Right cardiac atrium (tissue), 5 donors: ENCODE measurements around the gene MGST3. TPM values are rescaled to one million over a fixed set of nuclear protein-coding genes. Genes with fewer than 3 reads are reported as not detected.

Experiments used
- ATAC-seq, 2 donors: fragments of 200-7000 bp; cut with Tn5 transposase; one replicate each; pipeline versions ENCODE4 v1.8.0 to v1.9.1; 2020; ENCODE audit warnings: moderate library complexity in 2 of 2, mild to moderate bottlenecking in 1 of 2
- DNase-seq, 3 donors: peaks; one replicate each; pipeline ENCODE4 v3.0.0-alpha.2; 2020
- H3K27ac ChIP-seq: one replicate; pipeline ENCODE4 v1.5.1; 2013; ENCODE audit warnings: mild to moderate bottlenecking, low read length, control low read depth, moderate library complexity
- H3K27me3 ChIP-seq: one replicate; pipeline ENCODE4 v1.6.1; 2013; ENCODE audit not compliant: control insufficient read depth, insufficient read depth
- H3K4me1 ChIP-seq: one replicate; pipeline ENCODE4 v1.6.1; 2013; ENCODE audit warnings: low read length; ENCODE audit not compliant: control insufficient read depth, insufficient read depth
- H3K4me3 ChIP-seq: one replicate; pipeline ENCODE4 v1.5.1; 2013; ENCODE audit warnings: low read length, control low read depth
- H3K9me3 ChIP-seq: one replicate; pipeline ENCODE4 v1.6.1; 2013; ENCODE audit warnings: low read length; ENCODE audit not compliant: control insufficient read depth
- WGBS: extraction: QIAGEN DNeasy Blood & Tissue Kit; methylation state at CpG from one replicate; pipeline ENCODE4 v1.1.7; 2013; 5-methylcytosine and 5-hydroxymethylcytosine counted together
- intact Hi-C, 4 donors: fragments of 100-400 bp; cut with DNase I; formaldehyde crosslinking; loops; one replicate each; pipeline versions ENCODE4 v1.11.0 to v1.14.0; 2022 to 2023
- polyA plus RNA-seq: library from polyadenylated mRNA; stranded (reverse); fragments of 200-250 nt; gene quantifications from one replicate; pipeline ENCODE4 v1.2.3, GENCODE V29; 2013
- total RNA-seq, 4 donors: library from RNA; stranded (reverse); fragmentation: NEBNext Ultra II Directional; extraction: Animal tissue kit (Norgen Biotek cat#: 25700); gene quantifications; one replicate each; pipeline ENCODE4 v1.2.1, GENCODE V29; 2021
- donor health status: healthy with polysubstance abuse.
- donor health status: DM: no; HTN: yes; CAD: no.
- donor health status: DM: no; HTN: no; CAD: no.
- donor health status: DM: no; HTN: yes; CAD: no; lungs with severe emphysema.
- donor health status: DM: yes; HTN: yes; CAD: no.

The MGST3 gene
- total and polyA plus RNA-seq, 5 donors = 444 to 805 (median 483) TPM

DNA sequence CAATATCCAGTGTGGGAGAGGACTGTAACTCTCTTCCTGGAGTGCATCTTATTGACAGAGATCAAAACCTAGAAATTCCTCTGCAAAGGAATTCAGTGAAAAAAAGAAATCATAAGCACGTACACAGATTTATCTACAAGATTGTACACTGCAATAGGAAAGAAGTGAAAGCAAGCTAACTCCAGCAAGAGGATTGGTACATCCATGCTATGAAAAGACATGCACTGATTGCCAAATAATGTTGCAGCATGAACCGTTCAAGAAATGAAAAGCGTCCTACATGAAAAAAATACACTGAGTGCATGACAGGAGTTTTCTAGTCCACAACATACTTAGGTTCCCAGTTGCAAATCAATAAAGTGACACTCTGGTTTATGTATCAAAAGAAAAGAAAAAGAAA lies 1.9 kb upstream of the MGST3 start:
- Histone ChIP-seq H3K27ac (no peak overlapping the region), H3K4me3 (no peak overlapping the region), H3K27me3 (no peaks in the 10 kb centered on the region), H3K4me1 (peaks cover 3% of the 10 kb centered on the region), H3K9me3 (no peaks in the 10 kb centered on the region)
- 49% methylated on average over 3 of the region's 3 CpGs for WGBS
- DNase-seq (no peak), ATAC-seq (no peak)
- intact Hi-C loops = no loop called here

GRCh38 chr1:165629848-165630628 lies 996 bp upstream of the MGST3 start:
- no peaks in the 10 kb centered on the region for H3K9me3 ChIP-seq
- ATAC-seq = peak; percentile 1 to 17
- H3K27me3 ChIP-seq = no peaks in the 10 kb centered on the region
- no peak for DNase-seq
- peak overlapping the region; percentile 94 for H3K27ac ChIP-seq
- peaks cover 4% of the 10 kb centered on the region for H3K4me1 ChIP-seq
- intact Hi-C loops = no loop called here
- peak overlapping the region; percentile 92 for H3K4me3 ChIP-seq
- 7% methylated on average over 26 of the region's 26 CpGs for WGBS

GRCh38 chr1:165631342-165632151 lies 513 bp downstream of the MGST3 start:
- H3K27me3 ChIP-seq = no peaks in the 10 kb centered on the region
- DNase-seq (peak; percentile 55 to 77 (median 76)), ATAC-seq (peak; percentile 38 to 62)
- under 1% methylated on average over 31 of the region's 31 CpGs for WGBS
- peaks cover 4% of the 10 kb centered on the region for H3K4me1 ChIP-seq
- intact Hi-C loops = no loop called here
- peak overlapping the region; percentile 92 for H3K4me3 ChIP-seq
- peak overlapping the region; percentile 97 for H3K27ac ChIP-seq
- H3K9me3 ChIP-seq = no peaks in the 10 kb centered on the region

DNA sequence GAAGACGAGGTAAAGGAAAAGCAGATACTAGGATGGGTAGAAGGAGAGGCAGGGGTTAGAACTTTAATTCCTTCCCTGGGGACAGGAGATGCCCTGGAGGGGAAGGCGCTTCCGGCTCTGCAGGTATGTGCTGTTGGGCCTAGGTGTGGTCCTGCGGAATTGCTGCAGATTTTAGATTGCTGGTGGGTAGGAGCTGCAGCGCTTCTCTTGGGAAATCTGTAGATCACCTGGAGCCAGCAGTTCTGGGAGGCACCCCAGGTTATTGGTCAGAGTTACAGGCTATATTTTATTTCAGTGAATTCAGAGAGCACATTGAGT lies 1.1 kb downstream of the MGST3 start:
- Histone ChIP-seq H3K4me3 (peak overlapping the region; percentile 92), H3K27me3 (no peaks in the 10 kb centered on the region), H3K9me3 (no peaks in the 10 kb centered on the region), H3K4me1 (peaks cover 6% of the 10 kb centered on the region), H3K27ac (peak overlapping the region; percentile 97)
- intact Hi-C loops = no loop called here
- ATAC-seq (no peak), DNase-seq (peak in 1 of 3 donors; percentile 26)
- 8% methylated on average over 5 of the region's 5 CpGs for WGBS

DNA sequence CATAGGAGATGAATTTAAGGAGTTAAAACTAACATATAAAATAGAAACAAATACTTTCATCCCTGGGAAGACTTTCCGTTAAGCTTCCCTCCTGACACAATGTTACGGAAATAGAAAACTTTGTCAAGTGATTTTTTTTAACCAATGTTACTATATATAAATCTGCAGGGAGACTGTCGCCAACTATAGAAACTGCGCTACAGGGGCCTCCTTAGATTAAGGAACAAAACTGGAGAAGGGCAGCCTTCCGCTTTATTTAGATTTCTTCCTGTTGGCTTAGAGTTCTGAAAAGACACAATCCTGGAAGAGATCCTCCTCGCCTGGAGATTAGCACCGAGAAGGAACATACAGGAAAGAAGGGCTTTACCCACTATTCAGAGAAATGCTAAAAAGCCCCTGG lies 1.5 kb downstream of the MGST3 start:
- Histone ChIP-seq H3K4me3 (peak overlapping the region; percentile 92), H3K9me3 (no peaks in the 10 kb centered on the region), H3K27me3 (no peaks in the 10 kb centered on the region), H3K27ac (peak overlapping the region; percentile 91), H3K4me1 (peaks cover 6% of the 10 kb centered on the region)
- 11% methylated on average over 7 of the region's 7 CpGs for WGBS
- ATAC-seq (no peak), DNase-seq (peak in 1 of 3 donors; percentile 22)
- intact Hi-C loops = no loop called here

GRCh38 chr1:165633614-165634013 lies 2.6 kb downstream of the MGST3 start:
- intact Hi-C loops = no loop called here
- H3K4me1 ChIP-seq = peaks cover 9% of the 10 kb centered on the region
- no peaks in the 10 kb centered on the region for H3K9me3 ChIP-seq
- H3K4me3 ChIP-seq = peak overlapping the region; percentile 92
- WGBS = 40% methylated on average over 3 of the region's 3 CpGs
- no peak for DNase-seq
- H3K27ac ChIP-seq = peak overlapping the region; percentile 75
- ATAC-seq = no peak
- H3K27me3 ChIP-seq = no peaks in the 10 kb centered on the region

DNA sequence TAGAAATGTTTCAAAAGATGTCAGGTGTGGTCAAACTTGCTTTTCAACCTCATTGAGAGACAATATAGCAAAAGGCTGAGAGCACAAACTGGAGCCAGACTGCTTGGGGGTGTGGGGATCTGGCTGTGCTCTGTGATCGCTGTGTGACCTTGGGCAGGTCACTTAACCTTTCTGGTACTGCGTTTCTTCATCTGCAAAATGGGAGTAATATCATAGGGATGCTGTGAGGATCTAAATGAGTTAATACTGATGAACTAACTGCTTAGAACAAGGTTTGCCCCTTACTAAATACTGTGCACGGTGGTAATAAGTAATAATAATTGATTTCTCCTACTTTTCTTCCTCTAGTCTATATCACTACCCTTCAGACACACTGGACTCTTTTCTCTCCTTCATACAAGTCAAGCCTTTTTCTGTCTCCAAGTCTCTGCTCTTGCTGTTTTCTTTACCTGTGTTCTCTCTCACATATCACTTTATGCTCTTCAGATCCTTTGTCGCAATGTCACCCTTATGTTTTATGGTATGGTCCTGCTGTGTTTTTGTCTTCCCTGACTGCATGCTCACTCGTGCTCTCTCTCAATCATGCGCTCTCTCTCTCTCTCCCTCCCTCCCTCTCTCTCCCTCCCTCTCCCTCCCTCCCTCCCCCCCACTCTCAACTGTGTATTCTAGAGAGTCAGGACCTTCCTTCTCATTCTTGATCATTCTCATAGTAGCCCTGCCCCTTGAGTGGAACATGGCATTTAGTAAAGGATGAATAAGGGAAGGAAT lies 3.3 kb downstream of the MGST3 start:
- Histone ChIP-seq H3K27me3 (no peaks in the 10 kb centered on the region), H3K9me3 (no peaks in the 10 kb centered on the region), H3K4me3 (no peak overlapping the region), H3K4me1 (peaks cover 9% of the 10 kb centered on the region), H3K27ac (no peak overlapping the region)
- intact Hi-C loops = no loop called here
- ATAC-seq = no peak
- no peak for DNase-seq
- WGBS = 73% methylated on average over 6 of the region's 6 CpGs

- Histone ChIP-seq H3K4me3 (no peak overlapping the region), H3K4me1 (peaks cover 9% of the 10 kb centered on the region)
These were observed 4.3 kb downstream of the MGST3 start for GRCh38 chr1:165635329-165635728.

DNA sequence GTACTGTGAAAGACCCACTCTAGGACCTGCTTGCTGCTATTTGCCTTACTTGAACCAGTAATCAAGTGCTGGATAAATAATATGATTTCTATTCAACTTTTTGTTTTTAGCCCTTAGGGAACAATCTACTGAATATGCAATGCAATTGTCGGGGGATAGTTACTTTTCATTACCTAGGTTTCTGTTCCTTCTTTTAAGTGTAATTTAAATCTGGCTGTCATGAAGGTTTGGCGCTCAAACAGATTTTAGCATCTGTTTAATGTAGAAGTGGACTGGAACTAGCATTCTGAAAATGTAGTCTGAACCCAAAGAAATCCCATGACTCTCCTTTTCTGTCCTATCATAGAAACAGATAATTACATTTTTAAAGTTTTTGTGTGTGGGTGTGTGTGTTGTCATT lies 4.8 kb downstream of the MGST3 start:
- Histone ChIP-seq H3K4me1 (peaks cover 9% of the 10 kb centered on the region), H3K27ac (no peak overlapping the region), H3K4me3 (no peak overlapping the region), H3K27me3 (no peaks in the 10 kb centered on the region), H3K9me3 (no peaks in the 10 kb centered on the region)
- intact Hi-C loops = loop anchor here in 1 of 4 donors (5.0 kb wide), 1 partner anchor 131 kb away; the partner anchor contains the start of gene TMCO1
- WGBS = 48% methylated on average over 2 of the region's 2 CpGs
- ATAC-seq (no peak), DNase-seq (no peak)

More at GRCh38 chr1:165635329-165635728, 4.3 kb downstream of the MGST3 start:
- intact Hi-C loops = loop anchor here in 1 of 4 donors (5.0 kb wide), 1 partner anchor 132 kb away; the partner anchor contains the start of gene TMCO1
- DNase-seq (no peak), ATAC-seq (no peak)
- Histone ChIP-seq H3K27me3 (no peaks in the 10 kb centered on the region), H3K27ac (no peak overlapping the region), H3K9me3 (no peaks in the 10 kb centered on the region)
- WGBS = 34% methylated on average over 2 of the region's 2 CpGs

DNA sequence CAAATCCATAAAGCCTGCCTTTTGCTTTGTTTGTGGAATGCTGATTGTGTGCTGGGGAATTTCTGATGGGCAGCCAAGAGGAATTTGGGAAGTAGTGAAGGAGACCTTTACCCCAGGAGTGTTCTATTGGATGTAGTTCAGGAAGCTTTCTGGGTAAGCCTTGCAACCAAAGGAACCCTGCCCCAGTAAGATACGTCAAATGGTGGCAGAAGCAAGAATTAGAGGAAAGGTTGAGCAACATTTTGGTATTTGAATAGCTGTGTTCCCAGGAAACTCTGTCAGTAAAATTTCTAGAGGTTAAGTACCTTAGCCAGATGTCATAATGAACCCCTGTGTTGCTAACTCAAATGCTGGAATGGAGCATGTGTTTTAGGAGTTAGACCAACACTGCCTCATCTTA lies 6.4 kb downstream of the MGST3 start:
- peak; percentile 71 to 86 for ATAC-seq
- 15% methylated on average over 1 of the region's 1 CpG for WGBS
- H3K27me3 ChIP-seq = no peaks in the 10 kb centered on the region
- H3K4me1 ChIP-seq = peaks cover 12% of the 10 kb centered on the region
- no peaks in the 10 kb centered on the region for H3K9me3 ChIP-seq
- H3K27ac ChIP-seq = peak overlapping the region; percentile 62
- H3K4me3 ChIP-seq = no peak overlapping the region
- intact Hi-C loops = loop anchor here in 1 of 4 donors (5.0 kb wide), 1 partner anchor 130 kb away; the partner anchor contains the start of gene TMCO1
- DNase-seq = no peak
